GM23248 (cell line): ENCODE results near the gene ATOSA. TPM values are rescaled to one million over a fixed set of nuclear protein-coding genes. Genes with fewer than 3 reads are reported as not detected.
A peak's percentile ranks its signal among the peaks of the same experiment; 100 is the strongest.

Experiments used
- DNase-seq: peaks from one replicate; pipeline ENCODE4 v3.0.0-alpha.2; 2015
- H2AFZ ChIP-seq: fragments of 200-600 bp; sonication (generic); 2 replicates; pipeline ENCODE4 v1.6.1; 2016; ENCODE audit warnings: antibody characterized with exemption
- H3F3A ChIP-seq: fragments of 200-600 bp; sonication (generic); 2 replicates; pipeline ENCODE4 v1.6.1; 2016; ENCODE audit warnings: mild to moderate bottlenecking, antibody characterized with exemption, mixed run types; ENCODE audit not compliant: insufficient read depth
- H3K27ac ChIP-seq: fragments of 200-600 bp; sonication (generic); 2 replicates; pipeline ENCODE4 v1.5.1; 2016; ENCODE audit warnings: mild to moderate bottlenecking
- H3K27me3 ChIP-seq: fragments of 200-600 bp; sonication (generic); replicated peaks from 2 replicates; pipeline ENCODE4 v1.6.1; 2016; ENCODE audit warnings: mild to moderate bottlenecking; ENCODE audit not compliant: insufficient read depth
- H3K36me3 ChIP-seq: fragments of 200-600 bp; sonication (generic); 2 replicates; pipeline ENCODE4 v1.6.1; 2016; ENCODE audit warnings: low read depth, mild to moderate bottlenecking
- H3K4me1 ChIP-seq: fragments of 200-600 bp; sonication (generic); 2 replicates; pipeline ENCODE4 v1.6.1; 2016; ENCODE audit warnings: mild to moderate bottlenecking; ENCODE audit not compliant: insufficient read depth
- H3K4me2 ChIP-seq: fragments of 200-600 bp; sonication (generic); one replicate; pipeline ENCODE4 v1.6.1; 2016; ENCODE audit warnings: mild to moderate bottlenecking; ENCODE audit not compliant: unreplicated experiment
- H3K4me3 ChIP-seq: fragments of 200-600 bp; sonication (generic); 2 replicates; pipeline ENCODE4 v1.5.1; 2016; ENCODE audit warnings: mild to moderate bottlenecking
- H3K79me2 ChIP-seq: fragments of 200-600 bp; sonication (generic); 2 replicates; pipeline ENCODE4 v1.6.1; 2016; ENCODE audit warnings: mild to moderate bottlenecking; ENCODE audit not compliant: insufficient read depth
- H3K9ac ChIP-seq: fragments of 200-600 bp; sonication (generic); 2 replicates; pipeline ENCODE4 v1.6.1; 2016; ENCODE audit warnings: mild to moderate bottlenecking
- H3K9me2 ChIP-seq: fragments of 200-600 bp; sonication (generic); 2 replicates; pipeline ENCODE4 v1.6.1; 2016; ENCODE audit warnings: mixed run types, mild to moderate bottlenecking, moderate library complexity; ENCODE audit not compliant: insufficient read depth
- H3K9me3 ChIP-seq: fragments of 200-600 bp; sonication (generic); one replicate; pipeline ENCODE4 v1.6.1; 2017; ENCODE audit warnings: low read depth
- H4K20me1 ChIP-seq: fragments of 200-600 bp; sonication (generic); 2 replicates; pipeline ENCODE4 v1.6.0; 2016; ENCODE audit not compliant: insufficient read depth
- EZH2 ChIP-seq: fragments of 200-600 bp; sonication (generic); IDR thresholded peaks from 2 replicates; pipeline ENCODE4 v1.6.1; 2018; ENCODE audit warnings: antibody characterized with exemption, mild to moderate bottlenecking; ENCODE audit not compliant: insufficient read depth, poor library complexity, severe bottlenecking
- EZH2phosphoT487 ChIP-seq: fragments of 200-600 bp; sonication (generic); IDR thresholded peaks from 2 replicates; pipeline ENCODE4 v1.6.1; 2018; ENCODE audit warnings: antibody characterized with exemption, moderate library complexity, mild to moderate bottlenecking, low read depth; ENCODE audit not compliant: insufficient read depth
- WGBS, 2 experiments: methylation state at CpG; one replicate each; pipeline ENCODE4 v1.1.6; 2015 to 2017; ENCODE audit warnings: low lambda C conversion rate in 2 of 2, low coverage in 1 of 2; ENCODE audit errors: missing lambda C conversion rate in 2 of 2; 5-methylcytosine and 5-hydroxymethylcytosine counted together
- in situ Hi-C: fragments of 300-500 bp; cut with MboI; formaldehyde crosslinking; loops from 2 replicates; pipeline ENCODE4 v1.15.0; 2020
- polyA plus RNA-seq: library from polyadenylated mRNA; unstranded; fragments of >200 nt; fragmentation: Nextera tagmentation; extraction: Ambion mirVana; gene quantifications from 2 replicates; pipeline ENCODE4 v1.2.1, GENCODE V29; 2016
- total RNA-seq: library from RNA; depleted of rRNA; stranded (reverse); fragments of >200 nt; shearing (Covaris generic); gene quantifications from 2 replicates; pipeline ENCODE4 v1.2.3, GENCODE V29; 2014

The ATOSA gene
- total and polyA plus RNA-seq, 2 experiments from 2014 or later, result 6.3 to 11.0 TPM

GRCh38 chr15:52677593-52678467 is 1.4 kb downstream of the ATOSA start:
- TF ChIP-seq EZH2 (no peak), EZH2phosphoT487 (no peak)
- in situ Hi-C loops, result no loop called here
- Histone ChIP-seq H2AFZ (peak overlapping the region; percentile 87), H3K9me3 (no peaks in the 10 kb centered on the region), H3K36me3 (peaks cover 29% of the 10 kb centered on the region; the same call in 1 of the 2 replicates), H3K4me3 (peak overlapping the region; percentile 98), H3F3A (peaks cover 6% of the 10 kb centered on the region; the same call in 1 of the 2 replicates), H4K20me1 (no peaks in the 10 kb centered on the region), H3K4me1 (peaks cover 12% of the 10 kb centered on the region; the same call in 1 of the 2 replicates), H3K9me2 (no peaks in the 10 kb centered on the region), H3K27me3 (no peaks in the 10 kb centered on the region), H3K9ac (peak overlapping the region; percentile 89), H3K4me2 (peak overlapping the region; percentile 94), H3K79me2 (peaks cover 47% of the 10 kb centered on the region), H3K27ac (peak overlapping the region; percentile 91)
- peak; percentile 88 for DNase-seq
- WGBS, 2 experiments, result 9% methylated on average over 16 of the region's 16 CpGs

- Histone ChIP-seq H4K20me1 (no peaks in the 10 kb centered on the region), H3K4me3 (no peak overlapping the region), H3K4me2 (no peak overlapping the region), H3K27me3 (no peaks in the 10 kb centered on the region), H3K4me1 (peaks cover 12% of the 10 kb centered on the region; the same call in 1 of the 2 replicates), H3K9ac (no peak overlapping the region), H3F3A (no peaks in the 10 kb centered on the region), H3K9me2 (no peaks in the 10 kb centered on the region), H3K79me2 (peaks cover 61% of the 10 kb centered on the region), H2AFZ (no peak overlapping the region), H3K27ac (no peak overlapping the region), H3K36me3 (peaks cover 47% of the 10 kb centered on the region), H3K9me3 (no peaks in the 10 kb centered on the region)
- in situ Hi-C loops, result no loop called here
- 74 to 75% methylated on average over 4 of the region's 4 CpGs for WGBS, 2 experiments
- no peak for DNase-seq
- TF ChIP-seq EZH2 (no peak), EZH2phosphoT487 (no peak)
These were observed 4.4 kb downstream of the ATOSA start for GRCh38 chr15:52674831-52675230.

- Histone ChIP-seq H3K27ac (no peak overlapping the region), H3K9ac (no peak overlapping the region), H3K4me1 (peaks cover 12% of the 10 kb centered on the region; the same call in 1 of the 2 replicates), H2AFZ (no peak overlapping the region), H4K20me1 (no peaks in the 10 kb centered on the region), H3K4me2 (no peak overlapping the region), H3K4me3 (no peak overlapping the region), H3K36me3 (peaks cover 57% of the 10 kb centered on the region), H3K9me3 (no peaks in the 10 kb centered on the region), H3K9me2 (no peaks in the 10 kb centered on the region), H3K79me2 (peaks cover 61% of the 10 kb centered on the region), H3K27me3 (no peaks in the 10 kb centered on the region), H3F3A (0 out of 2 replicates have a peak, but pooled peaks cover 3% of the 10 kb centered on the region)
- no peak for DNase-seq
- in situ Hi-C loops, result no loop called here
- no peak for TF ChIP-seq EZH2
- no peak for TF ChIP-seq EZH2phosphoT487
These were observed 5.5 kb downstream of the ATOSA start for GRCh38 chr15:52673734-52674133.

GRCh38 chr15:52673312-52673711 is 5.9 kb downstream of the ATOSA start:
- Histone ChIP-seq H4K20me1 (no peaks in the 10 kb centered on the region), H3K9me2 (no peaks in the 10 kb centered on the region), H3K4me3 (no peak overlapping the region), H3K9ac (no peak overlapping the region), H3F3A (0 out of 2 replicates have a peak, but pooled peaks cover 3% of the 10 kb centered on the region), H3K27ac (no peak overlapping the region), H3K4me1 (peaks cover 12% of the 10 kb centered on the region; the same call in 1 of the 2 replicates), H3K4me2 (no peak overlapping the region), H3K36me3 (peaks cover 57% of the 10 kb centered on the region), H2AFZ (no peak overlapping the region), H3K27me3 (no peaks in the 10 kb centered on the region), H3K9me3 (no peaks in the 10 kb centered on the region), H3K79me2 (peaks cover 61% of the 10 kb centered on the region)
- DNase-seq, result peak; percentile 7
- in situ Hi-C loops, result no loop called here
- no peak for TF ChIP-seq EZH2phosphoT487
- no peak for TF ChIP-seq EZH2
- WGBS, 2 experiments, result 86 to 92% methylated on average over 2 of the region's 2 CpGs
